ENCODE measurements around the gene ZNF680.
"Not testable (repeated sequence)": the region's sequence is repeated elsewhere in the genome, so short reads cannot be mapped to it uniquely, and the experiment has no call there.

The ZNF680 gene

DNA sequence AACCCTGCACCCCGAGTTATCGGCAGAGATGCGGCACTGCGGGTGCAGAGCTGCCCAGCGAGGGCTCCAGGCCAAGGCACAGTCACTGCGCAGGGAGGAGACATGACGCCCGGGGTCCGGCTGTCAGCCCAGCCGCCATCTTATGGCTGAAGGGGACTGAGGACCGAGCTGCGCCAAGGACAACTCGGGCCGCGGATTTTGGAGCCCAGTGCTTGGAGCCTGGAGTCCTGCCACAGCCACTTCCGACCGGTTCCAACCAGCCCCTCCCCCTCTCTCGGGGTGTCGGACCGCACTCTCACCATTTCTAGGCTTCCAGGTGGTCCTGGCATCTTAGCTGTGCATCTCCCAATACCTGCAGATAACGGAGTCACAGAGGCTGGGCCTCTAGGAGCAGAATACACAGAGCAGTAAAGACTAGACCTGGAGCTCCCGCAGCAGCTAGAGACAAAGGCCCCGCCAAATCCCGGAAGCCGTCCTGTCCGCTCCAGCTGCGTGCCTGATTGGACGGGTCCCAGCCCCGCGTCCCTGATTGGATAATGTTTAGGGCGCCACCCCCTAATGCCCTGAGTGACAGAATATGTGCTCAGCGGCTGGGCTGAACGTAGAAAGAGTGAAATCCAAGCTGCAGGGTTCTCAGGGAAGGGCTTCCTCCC lies at the start of gene ZNF680:
TSS of gene ZNF680 (minus strand) at position 446 of the 653 bp plus-strand sequence. CDS start at position 329, 117 bp downstream.
- DNase-seq = peak; percentile 19

DNA sequence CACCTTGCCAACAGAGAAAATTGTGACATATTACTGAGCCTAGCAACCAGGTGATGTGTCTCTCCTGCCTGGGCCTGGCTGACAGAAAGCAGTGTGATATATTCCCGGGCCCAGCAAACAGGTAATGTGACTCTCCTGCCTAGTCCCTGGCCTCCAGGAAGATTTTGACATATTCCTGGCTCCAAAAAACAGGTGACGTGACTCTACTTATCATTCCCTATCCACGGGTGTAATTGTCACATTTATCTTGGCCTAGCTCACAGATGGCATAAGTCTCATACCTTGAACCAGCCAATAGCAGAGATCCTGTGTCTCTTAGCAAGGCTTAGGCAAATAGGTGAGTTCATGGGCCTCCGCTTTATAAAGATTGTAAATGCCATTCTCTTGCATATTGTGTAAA lies 49.6 kb upstream of the ZNF680 start:
- DNase-seq = no peak

DNA sequence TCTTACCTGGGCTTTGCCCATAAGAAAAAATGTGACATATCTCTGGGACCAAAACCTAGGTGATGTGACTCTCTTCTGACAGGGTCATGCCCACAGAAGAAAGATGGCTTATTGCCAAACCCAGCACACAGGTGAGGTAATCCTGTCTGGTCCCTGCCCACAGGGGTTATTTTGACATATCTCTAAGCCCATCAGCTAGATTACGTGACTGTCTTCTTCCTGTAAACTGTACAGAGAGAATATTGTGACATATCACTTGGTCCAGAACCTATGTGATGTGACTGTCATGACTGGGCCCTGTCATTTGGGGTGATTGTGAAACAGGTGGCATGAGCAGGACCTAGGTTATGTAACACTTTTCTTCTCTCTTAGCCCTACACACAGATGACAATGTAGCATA lies 48.8 kb upstream of the ZNF680 start:
- DNase-seq = no peak

DNA sequence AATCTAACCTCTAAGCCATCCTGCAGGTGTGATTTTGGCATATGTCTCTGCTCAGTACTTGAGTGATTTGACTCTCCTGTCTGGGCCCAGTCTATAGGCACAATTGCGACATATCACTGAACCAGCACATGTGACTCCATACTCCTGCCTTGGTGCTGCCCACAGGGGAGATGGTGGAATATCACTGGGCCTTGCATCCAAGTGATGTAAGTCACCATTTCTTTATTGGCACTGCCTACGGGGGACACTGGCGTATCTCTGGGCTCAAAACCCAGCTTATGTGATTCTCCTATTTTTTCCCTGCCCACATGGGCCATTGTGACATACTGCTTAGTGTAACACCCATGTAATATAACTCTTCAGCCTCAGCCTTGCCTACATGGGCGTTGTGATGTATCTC lies 48.1 kb upstream of the ZNF680 start:
- no peak for DNase-seq

DNA sequence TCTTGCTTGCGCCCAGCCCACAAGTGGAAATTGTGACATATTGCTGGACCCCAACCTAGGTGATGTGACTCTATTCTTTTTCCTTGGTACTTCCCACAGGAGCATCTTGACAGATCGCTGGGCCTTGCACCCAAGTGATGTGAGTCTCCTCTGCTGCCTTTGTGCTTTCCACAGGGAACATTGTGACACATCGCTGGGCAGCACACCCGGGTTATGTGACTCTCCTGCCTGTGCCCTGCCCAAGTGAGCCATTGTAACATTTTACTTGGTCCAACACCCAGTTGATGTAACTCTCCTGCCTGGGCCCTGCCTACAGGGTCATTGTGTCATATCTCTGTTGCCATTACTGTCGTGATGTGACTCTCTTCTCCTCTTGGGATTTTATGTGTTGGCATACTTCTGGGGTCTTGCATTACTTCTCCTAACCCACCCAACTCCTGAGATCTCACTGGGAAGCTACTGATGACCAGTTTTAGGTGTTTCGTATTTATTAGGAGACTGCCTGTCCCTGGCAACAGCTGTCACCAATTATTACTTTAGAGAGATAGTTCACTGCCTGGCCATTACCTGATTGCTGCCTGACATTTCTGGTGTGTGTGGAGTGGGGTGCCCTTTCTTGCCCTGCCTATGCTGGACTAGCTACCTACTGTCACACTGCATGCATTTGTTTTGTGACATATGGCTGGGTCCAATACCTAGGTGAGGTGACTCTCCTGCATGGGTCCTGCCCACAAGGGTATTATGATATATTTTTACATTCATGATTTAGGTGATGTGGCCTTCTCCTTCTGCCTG lies 45.4 kb upstream of the ZNF680 start:
- DNase-seq = no peak

DNA sequence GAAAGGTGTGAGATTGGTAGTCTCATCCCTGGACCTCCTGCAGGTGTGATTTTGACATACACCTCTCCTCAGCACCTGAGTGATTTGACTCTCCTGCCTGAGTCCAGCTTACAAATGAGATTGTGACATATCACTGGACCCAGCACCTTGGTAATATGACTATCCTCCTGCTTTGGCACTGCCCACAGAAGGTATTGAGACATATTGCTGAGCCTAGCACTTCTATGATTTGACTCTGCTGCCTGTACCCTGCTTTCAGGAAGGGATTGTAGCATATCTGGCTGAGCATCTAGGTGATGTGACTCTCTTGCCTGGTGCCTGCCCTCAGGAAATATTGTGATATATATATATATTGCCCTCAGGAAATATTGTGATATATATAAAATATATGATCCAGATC lies 43.5 kb upstream of the ZNF680 start:
- DNase-seq = no peak

DNA sequence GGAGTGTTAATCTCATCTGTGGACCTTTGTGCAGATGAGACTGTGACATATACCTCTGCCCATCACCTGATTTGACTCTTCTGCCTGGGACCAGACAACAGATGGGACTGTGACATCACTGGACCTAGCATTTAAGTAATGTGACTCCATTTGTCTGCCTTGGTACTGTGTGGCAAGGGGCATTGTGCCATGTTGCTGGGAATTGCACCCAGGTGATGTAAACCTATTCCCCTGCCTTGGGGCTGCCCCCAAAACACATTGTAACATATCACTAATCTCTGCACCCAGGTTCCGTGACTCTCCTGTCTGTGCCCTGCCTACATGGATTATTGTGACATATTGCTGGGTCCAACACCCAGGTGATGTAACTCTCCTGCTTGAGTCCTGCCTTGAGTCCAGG lies 40.4 kb upstream of the ZNF680 start:
- DNase-seq = no peak

DNA sequence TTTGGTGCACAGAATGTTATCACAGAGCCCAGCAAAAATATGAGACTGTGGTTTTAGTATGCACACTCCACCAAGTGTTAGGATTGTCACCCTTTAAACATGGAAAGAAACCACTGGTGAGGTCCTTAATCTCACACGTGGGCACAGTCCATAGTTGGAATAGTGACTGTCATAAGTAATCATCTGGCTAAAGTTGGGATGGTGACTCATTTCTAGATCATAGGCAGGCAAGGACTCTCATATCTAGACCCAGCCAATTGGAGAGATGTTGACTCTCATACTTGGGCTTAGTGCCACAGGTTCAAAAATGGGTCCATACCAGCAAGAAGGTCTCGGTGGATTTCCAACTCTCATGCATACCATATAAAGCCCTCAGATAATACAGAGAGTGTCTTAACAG lies 39.6 kb upstream of the ZNF680 start:
- no peak for DNase-seq

DNA sequence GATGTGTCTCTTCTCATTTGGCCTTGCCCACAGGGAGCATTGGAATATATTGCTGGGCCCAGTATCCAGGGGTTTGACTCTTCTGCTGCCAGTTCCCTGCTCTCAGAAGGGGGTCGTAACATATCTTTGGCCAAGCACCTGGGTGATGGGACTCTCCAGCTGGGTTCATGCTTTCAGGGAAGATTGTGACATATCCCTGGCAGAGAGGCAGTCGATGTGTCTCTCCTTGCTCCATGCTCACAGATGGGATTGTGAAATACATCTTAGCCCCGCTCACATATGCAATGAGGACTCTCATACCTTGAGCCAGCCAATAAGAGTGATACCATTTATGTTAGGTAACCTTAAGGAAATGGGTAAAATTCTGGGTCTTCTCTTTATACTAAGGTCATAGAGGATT lies 39.2 kb upstream of the ZNF680 start:
- DNase-seq = no peak

DNA sequence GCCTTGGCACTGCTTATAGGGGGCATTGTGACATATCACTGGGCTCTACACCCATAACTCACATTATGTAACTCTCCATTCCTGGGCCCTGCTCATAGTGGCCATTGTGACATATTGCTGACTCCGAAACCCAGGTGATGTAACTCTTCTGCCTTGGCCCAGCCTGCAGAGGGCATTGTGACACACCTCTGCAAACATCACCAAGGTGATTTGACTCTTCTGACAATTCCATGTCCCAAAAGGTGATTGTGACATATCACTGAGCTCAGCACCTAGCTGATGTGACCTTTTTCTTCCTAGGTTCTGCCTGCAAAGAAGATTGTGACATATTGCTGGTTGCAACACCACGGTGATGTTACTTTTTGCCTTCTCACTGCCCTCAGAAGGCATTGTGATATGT lies 36.5 kb upstream of the ZNF680 start:
- DNase-seq = no peak

DNA sequence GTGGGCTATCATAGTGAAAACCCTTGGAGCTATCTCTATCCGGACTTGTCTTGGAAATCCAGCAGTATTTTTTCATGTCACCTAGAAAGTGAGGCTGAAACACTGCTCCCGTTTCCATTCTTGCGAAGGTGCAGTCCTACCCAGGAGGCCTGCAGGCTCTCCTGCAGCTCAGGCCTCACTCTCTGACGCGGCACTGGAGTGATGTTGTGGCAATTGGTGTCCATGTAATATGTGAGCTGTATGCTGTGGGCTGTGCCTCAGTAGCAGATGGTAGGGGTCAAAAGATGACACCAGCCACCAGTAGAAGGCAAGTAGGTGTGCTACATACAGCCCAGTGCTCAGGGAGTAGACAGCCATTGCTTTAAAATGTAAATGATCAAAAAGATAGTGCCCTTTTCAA lies 28.1 kb upstream of the ZNF680 start:
- no peak for DNase-seq

DNA sequence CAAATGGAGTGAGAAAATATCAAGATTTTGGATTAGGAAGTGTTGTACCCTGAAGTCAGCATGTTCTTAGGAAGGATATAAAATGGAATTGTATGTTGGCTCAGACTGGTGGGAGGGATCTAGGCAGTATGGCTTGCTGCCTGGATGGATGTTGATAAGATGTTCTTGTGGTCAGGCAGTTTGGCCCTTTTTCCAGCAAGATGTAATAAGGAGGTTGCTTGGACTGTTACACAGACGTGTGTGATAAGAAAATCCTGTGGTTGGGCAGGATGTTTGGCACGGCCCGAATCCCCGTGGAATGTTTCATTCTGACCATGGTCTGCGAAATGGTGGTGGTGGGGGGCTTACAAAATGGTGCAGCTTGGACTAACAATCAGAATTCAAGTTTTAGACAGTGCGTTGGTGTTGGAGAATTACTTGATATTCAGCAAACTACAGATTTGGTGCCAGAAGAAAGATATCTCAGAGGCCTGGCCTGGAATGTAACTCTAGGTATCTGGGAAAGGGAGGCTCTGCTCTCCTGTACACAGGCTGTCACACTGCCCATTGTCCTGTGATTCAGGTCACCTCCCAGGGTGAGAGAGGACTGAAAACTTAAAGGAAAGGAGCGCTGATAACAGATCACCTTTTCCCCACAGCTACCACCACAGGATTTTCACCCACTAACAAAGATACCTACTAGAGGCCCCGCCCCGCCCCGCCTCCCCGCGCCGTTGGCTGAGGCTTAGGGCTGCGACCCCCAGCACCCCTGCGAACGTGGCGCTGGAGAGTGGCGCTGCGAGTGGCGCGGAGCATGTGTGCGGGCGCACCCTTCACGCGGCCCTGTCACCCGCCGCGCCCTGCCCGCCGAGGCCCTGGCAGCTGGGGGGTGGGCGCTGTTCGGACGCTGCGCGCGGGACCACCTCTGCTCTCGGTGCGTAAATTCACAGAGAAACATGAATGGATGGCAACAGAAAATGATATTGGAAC lies 19.3 kb upstream of the ZNF680 start:
- DNase-seq = no peak

DNA sequence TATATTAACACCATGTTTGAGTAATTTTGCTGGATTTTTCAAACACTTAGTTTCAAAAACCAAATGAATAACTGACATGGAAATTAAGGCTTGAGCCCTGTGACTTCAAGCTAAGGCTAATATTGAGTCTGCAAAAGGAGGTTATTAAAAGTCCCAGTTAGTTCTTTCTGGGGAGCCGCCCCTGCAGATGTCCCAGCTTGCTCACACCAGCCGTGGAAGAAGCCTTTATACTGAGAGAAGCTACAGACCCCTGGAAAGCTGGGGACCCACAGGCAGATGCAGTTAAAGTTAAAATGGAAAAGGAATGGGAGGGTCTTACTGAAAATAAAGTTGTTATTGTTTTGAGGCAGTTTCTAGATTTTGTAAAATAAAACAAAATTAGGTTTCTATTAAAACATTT lies 18.5 kb upstream of the ZNF680 start:
- DNase-seq = no peak

DNA sequence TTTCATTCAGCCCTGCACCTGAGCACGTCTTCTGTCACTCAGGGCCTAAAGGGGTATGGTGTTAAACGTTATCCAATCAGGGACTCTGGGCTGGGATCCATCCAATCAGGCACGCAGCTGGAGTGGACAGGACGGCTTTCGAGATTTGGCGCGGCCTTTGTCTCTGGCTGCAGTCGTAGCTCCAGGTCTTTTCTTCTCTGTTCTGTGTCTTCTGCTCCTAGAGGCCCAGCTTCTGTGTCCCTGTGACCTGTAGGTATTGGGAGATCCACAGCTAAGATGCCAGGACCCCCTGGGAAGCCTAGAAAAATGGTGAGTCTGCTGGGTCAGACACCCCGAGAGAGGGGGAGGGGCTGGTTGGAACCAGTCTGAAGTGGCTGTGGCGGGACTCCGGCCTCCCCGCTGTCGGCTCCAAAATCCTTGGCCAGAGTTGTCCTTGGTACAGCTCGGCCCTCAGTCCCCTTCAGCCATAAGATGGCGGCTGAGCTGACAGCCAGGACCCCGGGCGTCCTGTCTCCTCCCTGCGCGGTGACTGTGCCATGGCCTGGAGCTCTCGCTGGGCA lies 11.7 kb upstream of the ZNF680 start:
- no peak for DNase-seq

DNA sequence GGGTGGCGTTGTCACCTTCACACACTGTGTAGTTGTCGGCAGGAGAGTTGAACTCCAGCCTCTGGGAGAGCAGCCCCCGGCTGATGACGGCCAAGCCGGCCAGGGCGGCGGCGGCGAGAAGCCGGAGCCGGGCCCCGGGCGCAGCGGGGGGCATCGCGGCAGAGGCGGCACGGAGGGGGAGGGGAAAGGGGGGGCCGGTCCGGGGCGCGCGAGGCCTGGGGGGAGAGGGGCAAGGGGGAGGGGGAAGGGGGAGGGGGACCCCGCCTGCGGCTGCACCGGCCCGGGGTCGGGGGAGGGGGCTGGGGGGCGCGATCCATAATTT lies 7.4 kb upstream of the ZNF680 start:
- not testable (repeated sequence) for DNase-seq

DNA sequence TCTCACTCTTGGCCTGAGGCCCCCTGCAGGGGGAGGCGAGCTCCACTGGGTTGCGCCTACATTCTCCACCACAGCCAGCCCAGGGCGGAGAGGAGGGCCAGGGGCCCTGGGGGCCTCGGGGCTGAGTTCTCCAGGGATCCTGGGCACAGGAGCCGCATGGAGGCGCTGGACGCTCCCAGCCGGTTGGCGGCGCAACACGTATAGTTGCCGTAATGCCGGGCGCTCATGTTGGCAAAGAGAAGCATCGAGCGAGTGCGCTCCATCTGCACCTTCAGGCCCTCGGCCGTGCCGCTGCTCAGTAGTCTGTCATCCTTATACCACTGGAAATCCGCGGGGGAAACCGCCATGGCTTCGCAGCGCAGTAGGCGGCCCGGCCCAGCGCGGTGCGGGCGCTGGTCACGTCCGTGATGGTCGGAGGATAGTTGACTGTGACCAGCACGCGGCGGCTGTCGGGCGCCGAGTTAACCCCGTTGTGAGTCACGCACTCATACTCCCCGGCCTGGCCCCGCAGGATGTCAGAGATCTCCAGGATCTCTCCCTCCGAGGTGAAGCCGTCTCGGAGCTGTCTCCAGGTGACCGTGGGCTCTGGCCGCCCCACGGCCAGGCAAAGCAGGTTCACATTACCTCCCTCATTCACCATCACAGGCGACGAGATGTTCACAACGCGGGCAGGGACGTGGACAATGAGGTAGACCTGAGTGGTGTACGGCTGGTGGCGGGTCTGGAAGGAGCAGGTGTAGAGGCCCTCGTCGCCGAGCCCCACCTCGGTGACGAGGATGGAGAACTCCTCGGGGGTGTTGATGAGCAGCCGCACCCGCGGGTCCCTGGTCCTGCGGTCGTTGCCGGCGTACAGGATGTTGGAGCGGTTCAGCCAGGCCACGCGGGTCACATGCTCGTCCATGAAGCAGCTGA lies 6.8 kb upstream of the ZNF680 start:
- DNase-seq = not testable (repeated sequence)

DNA sequence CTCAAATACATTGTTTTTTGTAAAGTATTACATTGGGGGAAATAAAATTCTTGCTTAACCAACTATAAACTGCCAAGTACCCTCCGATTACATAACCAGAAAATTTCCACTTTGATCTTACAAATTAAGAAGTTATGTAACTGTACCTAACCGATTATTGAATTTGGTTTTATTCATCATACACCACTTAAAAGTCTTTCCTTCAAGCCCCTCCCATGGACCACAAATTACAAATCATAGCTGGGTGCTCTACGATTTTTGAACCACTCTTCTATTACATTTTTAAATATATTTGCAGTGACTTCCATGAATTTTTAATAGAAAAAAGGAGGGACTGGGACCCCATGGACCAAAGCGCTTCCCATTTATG lies 630 bp downstream of the ZNF680 start:
- no peak for DNase-seq

DNA sequence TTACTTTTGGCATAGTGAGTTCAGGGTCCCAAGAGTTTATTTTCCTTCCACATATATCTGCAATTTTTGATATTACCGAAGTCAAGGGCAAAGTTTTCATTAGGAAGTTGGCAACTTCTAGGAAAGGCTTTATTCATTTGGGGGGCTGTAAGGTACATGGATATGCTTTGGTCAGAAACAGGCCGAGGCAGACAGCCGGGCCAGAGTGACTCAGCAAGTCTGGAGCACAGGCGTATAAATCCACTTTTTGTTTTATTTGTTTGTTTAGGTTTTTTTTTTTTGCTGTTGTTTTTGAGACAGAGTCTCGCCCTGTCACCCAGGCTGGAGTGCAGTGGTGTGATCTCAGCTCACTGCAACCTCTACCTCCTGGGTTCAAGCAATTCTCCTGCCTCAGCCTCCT lies 3.7 kb downstream of the ZNF680 start:
- DNase-seq = no peak

DNA sequence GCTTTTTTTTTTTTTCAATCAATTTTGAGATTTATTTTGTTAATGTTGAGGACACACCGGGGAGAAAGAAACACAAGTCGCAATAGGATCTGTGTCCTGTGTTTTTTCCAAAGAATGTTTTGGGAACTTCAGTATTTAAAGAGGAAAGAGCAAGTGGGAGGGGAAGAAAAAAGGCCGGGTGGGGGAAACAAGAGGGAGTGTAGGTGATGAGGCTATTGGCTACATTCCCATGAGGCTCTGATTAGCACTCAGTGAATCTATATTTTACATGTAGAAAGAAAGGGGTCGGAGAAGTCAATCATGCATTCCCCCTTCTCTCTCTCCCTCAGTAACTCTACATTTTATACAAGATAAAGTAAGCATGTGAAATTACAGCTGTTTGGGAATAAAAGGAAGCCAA lies 4.1 kb downstream of the ZNF680 start:
- DNase-seq = no peak

DNA sequence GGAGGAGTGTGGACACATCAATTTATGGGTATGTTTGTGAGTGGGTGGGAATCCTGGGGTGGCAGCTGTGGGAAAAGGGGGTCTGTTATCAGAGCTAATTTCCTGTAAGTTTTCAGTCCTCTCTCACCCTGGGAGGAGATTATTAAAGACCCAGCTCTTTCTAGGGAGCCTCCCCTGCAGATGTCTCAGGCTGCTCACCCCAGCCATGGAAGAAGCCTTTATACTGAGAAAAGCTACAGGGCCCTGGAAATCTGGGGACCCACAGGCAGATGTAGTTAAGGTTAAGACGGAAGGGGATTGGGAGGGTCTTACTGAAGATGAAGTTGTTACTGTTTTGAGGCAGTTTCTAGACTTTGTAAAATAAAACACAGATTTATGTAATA lies 4.6 kb downstream of the ZNF680 start:
- no peak for DNase-seq

DNA sequence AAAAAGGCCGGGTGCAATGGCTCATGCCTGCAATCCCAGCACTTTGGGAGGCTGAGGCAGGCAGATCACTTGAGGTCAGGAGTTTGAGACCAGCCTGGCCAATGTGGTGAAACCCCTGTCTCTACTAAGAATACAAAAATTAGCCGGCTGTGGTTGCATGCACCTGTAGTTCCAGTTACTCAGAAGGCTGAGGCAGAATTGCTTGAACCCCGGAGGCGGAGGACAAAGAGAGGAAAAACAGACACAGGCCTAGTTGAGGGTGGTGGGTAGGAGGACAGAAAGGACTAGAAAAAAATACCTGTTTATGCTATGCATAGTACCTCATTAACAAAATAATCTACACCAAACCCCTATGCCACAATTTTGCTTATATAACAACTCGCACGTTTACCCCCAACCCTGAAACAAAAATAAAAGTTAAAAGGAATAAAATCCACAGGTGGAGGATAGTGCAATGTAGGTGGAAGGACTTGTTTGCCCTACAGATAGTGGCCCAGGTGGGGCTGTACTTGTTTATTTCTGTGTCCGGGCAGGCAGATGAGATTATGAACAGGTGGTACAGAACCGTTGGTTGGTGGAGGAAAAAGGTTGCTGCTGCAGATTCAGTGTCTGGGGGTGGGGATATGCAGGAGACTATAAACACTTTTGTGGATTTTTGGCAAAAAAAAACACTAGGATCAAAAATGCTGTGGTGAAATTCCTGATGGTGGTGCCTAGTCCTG lies 5.1 kb downstream of the ZNF680 start:
- no peak for DNase-seq

DNA sequence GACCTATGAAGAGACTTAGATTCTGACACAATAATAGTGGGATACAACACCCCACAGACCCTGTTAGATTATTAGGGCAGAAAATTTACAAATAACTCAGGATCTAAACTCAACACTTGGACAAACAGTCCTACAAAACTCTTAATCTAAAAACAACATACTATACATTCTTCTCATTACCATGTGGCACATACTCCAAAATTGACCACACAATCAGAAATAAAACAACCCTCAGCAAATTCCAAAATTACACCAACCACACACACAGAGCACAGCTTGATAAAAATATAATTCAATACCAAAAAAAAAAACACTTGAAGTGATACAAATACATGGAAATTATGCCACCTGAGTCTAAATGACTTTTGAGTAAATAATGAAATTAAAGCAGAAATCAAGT lies 7.8 kb downstream of the ZNF680 start:
- no peak for DNase-seq

All from cortex of kidney (tissue), 1 donor.